Measurements from ENCODE around the gene RPS21. TPM values are rescaled to one million over a fixed set of nuclear protein-coding genes. Genes with fewer than 3 reads are reported as not detected.

Gene RPS21
- total RNA-seq, 1 donor from 2014 or later = 693 TPM

- ATAC-seq (no peak), DNase-seq (peak; percentile 60)
- intact Hi-C loops (cut with micrococcal nuclease) = no loop called here
Observed at GRCh38 chr20:62362991-62363919, 23.6 kb upstream of the RPS21 start.

DNA sequence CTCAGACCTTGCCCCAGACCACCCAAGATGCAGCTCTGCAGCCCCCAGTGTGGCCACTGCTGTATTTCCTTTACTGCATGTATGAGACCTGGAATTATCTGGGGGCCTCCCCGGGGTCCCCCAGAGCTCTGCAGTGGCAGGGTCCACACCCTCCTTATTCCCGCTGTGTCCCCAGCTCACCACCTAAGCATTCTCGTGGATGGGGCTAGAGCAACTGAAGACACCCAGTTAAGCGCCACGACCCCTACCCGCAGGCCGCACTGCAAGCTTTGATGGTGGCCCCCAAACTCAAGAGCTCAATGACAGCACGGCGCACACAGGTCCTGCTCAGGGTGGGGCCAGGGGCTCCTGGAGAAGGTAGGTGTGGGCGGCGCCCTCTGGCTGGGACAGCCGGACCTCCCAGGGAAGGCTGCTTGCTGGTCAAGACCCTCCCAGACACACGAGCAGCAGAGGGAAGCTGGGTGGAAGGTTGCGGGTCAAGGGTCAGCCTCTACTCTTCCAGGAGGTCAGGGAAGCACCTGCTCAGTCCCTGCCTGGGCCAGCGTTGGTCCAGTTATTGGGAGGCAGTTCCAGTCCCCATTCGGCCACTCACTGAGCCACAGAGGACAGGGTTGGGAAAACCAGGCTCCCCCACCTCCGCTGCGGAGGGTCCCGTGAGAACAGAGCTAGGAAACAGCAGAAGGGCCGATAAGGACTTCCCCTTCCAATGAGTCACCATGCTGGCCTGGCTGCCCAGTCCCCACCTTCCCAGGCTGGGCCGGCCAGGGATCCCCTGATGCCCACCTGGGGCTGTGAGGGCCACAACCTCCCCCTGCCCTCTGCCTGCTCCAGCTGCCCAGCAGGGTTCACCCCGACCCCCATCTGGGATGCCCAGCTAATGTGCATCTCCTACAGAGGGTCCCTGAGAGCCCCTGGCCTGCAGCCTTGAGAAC, 22.7 kb upstream of the RPS21 start:
- intact Hi-C loops (cut with micrococcal nuclease) = no loop called here
- peak; percentile 53 for DNase-seq
- peak; percentile 2 for ATAC-seq

- intact Hi-C loops (cut with micrococcal nuclease) = no loop called here
- DNase-seq (peak; percentile 84), ATAC-seq (peak; percentile 68)
Observed at GRCh38 chr20:62364911-62365736, 21.8 kb upstream of the RPS21 start.

DNA sequence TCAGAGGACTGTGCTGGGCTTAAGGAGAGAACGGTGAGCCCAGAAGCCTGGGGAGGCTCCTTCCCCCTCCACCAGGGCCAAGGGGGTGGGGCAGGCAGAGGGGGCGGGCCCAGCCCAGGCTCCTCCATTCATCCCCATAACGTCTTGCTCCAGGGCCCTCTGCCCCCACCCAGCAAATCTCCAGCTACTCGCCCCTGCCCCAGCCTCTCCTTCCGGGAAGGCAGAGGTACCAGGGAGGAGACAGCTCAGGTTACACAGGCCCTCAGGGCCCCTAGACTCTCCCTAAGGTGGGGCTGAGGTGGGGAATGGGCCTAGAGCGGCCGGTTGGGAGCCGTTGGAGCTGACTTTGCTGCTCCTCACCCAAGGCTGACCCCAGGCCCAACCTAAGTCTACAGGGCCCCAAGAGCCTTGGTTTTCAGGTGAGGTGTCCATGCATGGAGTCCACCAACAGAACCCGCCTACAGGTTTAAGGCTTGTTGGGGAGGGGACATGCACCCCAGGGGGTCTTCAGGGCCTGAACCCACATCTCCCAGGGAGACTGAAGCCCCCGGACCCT, 21.0 kb upstream of the RPS21 start:
- ATAC-seq (peak; percentile 23), DNase-seq (peak; percentile 45)
- intact Hi-C loops (cut with micrococcal nuclease) = no loop called here

DNA sequence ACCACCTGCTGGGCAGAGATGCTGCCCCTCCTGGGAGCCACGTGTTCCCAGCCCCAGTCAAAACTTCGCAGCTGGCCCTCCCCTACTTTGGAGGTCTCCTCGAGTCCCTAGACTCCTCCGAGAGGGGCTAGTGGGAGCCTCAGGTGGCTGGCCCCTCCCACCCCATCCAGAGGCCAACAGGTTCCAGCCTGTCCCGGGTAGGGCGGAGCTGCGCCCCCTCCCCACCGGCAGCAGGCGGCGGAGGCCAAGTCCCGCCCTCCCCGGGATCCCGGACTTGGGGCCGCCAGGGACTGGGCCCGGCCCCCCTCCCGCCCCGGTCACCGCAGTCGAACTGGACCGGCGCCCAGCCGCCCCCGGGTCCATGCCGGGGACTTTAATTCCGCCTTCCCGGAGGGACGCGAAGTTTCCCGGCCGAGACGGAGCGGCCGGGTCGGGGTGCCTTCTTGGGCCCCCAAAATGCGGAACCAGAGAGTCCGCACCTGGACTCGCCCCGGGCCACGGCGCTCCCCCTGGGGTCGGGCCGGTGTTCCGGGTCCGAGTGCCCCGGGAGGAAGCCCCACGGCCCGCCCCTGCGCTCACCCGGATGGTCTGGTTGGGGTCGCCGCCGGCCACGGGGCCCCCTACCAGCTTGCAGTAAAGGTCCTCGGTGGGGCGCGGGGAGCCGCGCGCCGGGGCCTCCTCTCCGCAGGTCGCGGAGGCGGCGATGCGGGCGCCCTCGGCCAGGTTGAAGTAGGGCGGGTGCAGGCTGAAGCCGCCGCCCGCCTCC, 20.4 kb upstream of the RPS21 start:
- intact Hi-C loops (cut with micrococcal nuclease) = no loop called here
- DNase-seq = peak; percentile 69

GRCh38 chr20:62367136-62367632, 19.7 kb upstream of the RPS21 start, which contains the start of gene LAMA5:
LAMA5 (minus strand) TSS chr20:62367312; CDS start chr20:62367245, 67 bp downstream.
- DNase-seq (peak; percentile 85), ATAC-seq (peak; percentile 54)
- intact Hi-C loops (cut with micrococcal nuclease) = no loop called here

More for the DNA sequence above, 20.4 kb upstream of the RPS21 start:
- ATAC-seq = peak; percentile 18

- DNase-seq (peak; percentile 71), ATAC-seq (peak; percentile 10)
- intact Hi-C loops (cut with micrococcal nuclease) = no loop called here
Observed at GRCh38 chr20:62367633-62368391, 19.1 kb upstream of the RPS21 start.

GRCh38 chr20:62368392-62368975, 18.4 kb upstream of the RPS21 start:
- DNase-seq (peak; percentile 63), ATAC-seq (no peak)
- intact Hi-C loops (cut with micrococcal nuclease) = no loop called here

GRCh38 chr20:62368976-62369814, 17.7 kb upstream of the RPS21 start:
- DNase-seq = peak; percentile 53
- intact Hi-C loops (cut with micrococcal nuclease) = no loop called here
- no peak for ATAC-seq

GRCh38 chr20:62369815-62370114, 17.1 kb upstream of the RPS21 start:
- intact Hi-C loops (cut with micrococcal nuclease) = no loop called here
- ATAC-seq = no peak
- no peak for DNase-seq

DNA sequence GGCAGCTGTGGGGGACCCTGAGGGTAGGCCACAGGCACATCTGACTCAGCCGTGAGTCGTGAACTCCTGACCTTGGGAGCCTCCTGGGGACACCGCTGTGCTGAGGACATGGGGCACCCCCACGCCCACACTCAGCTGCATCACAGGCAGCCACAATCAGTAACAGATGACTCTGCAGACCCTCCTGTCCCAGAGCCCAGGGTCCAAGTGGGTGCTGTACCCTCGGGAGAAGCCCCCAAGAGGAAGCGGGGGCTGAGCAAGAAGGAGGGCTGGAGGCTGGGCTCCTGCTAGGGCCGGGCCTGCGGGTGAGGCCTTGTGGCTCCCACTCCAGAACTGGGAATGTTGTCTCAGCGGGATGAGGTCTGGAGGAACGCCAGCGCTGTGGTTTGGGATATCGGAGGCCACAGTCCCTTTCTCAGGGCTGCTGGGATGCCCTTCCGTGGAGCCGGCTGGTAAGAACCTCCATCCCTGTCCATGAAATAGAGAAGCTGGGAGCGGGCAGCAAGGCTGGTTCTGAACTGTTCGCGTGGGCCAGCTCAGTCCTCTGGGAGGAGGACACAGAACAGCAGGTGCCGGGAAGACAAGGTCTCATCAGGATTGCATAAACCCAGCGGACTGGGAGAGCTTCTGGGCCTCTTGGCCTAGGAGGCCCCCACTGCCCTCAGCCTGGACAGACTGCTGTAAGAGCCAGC, 16.6 kb upstream of the RPS21 start:
- ATAC-seq (no peak), DNase-seq (peak; percentile 74)
- intact Hi-C loops (cut with micrococcal nuclease) = no loop called here

DNA sequence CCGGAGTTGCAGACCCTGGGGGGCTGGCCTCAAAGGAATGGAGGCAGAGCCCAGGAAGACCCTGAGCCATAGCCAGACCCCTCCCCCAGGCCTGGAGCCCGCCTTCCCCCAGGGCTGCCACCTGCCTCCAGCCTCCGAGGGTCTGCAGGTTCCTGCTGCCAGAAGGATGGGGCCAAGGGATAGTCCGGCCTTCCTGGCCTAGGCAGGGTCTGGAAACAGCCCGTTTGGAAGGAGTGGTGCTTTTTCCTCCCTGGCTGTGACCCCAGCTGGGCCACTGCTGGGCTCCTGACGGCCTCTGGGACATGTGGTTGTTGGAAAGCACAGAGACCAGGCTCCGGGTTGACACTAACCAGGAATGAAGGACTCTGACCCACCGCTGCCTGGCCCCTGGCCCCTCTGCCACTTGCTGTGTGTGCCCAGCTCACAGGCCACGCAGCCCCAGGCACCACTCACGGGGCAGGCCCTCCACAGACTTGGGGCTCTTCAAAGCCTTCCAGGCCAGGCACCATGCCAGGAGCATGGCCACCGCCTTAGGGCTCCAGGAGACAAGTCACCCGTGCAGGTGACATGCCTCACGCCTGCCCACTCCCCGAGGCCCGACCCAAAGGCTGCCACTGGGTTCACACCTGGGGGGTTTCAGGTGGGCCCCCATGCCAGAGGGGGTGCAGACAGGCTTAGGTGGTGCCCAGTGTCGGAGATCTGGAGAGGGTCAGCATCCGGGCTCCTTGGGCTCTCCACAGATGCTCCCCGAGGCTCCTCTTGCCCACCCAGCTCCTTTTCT, 15.9 kb upstream of the RPS21 start:
- ATAC-seq (no peak), DNase-seq (no peak)
- intact Hi-C loops (cut with micrococcal nuclease) = no loop called here

DNA sequence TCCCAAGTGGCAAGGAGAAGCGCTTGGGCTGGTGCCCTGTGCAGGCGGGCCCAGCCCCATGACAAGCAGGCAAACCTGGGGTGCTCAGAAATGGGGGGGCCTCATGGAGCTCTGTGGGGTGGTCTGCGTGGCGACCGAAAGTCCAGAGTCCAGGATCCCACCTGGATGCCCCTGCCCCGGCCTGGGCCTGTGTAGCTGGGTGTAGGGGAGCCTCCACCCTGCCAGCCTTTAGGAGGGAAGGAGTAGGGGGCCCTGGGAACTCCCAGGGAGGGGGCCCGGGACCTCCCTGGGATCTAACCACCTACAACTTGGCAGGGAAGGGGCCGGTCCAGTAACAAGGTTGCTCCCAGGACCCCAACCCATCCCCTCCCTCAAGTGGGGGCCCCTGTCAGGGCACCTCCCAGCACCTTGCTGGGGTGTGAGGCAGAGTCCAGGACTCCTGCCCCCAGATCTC, 15.3 kb upstream of the RPS21 start:
- ATAC-seq (no peak), DNase-seq (no peak)
- intact Hi-C loops (cut with micrococcal nuclease) = no loop called here

Measured in left ventricle myocardium superior (tissue), 1 donor.